ENCODE results near the gene NSUN3.

The NSUN3 gene

DNA sequence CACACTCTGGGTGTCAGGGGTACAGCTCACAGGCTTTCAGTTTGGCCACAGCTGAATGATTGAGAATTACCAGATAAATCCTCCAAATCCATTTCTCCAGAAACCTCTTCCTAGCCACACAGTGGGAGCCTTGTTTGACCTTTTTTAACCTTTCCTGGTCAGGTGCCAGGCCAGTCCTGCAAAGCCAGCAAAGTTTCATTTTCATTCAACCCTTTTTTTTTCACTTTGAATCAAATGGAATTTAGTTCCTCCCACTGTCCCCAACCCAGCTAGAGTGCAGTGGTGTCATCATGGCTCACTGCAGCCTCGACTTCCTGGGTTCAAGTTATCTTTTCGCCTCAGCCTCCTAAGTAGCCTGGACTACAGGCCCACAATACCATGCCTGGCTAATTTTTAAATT lies 67.8 kb downstream of the NSUN3 start:
- ATAC-seq = no peak

DNA sequence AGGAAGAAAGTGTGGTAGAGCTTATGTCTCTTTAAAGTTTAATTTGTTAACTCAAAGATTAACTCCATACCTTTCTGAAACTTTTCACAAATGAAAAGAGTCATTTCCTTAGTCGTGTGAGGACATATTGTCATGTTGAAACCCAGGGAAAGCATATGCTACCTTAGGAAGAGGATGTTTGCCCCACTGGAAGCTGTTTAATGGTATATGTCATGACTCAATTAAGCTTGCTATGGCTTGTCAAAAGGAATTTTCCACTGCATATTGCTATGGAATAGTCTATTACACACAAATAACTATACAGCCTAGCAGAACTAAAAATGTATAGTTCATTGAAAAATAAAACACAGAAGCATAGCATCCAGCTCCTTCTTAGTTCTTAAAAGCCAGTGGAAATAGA lies 69.9 kb downstream of the NSUN3 start:
- ATAC-seq = no peak

DNA sequence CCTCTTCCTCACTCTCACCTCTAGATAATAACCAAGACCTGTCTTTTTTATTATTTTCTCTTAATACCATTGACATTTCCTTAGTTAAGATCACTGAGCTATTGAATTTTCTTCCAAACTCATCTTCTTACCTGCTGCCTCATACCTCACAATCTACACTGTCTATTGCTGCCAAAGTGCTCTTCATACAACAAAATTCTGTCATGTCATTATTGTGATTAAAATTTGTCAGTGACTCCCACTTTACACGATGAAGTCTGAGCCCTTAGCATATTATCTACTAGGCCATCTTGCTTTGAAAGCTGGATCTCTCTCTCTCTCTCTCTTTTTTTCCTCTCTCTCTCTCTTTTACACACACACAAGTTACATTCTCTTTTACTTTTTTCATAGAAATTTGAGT lies 73.3 kb downstream of the NSUN3 start:
- no peak for ATAC-seq

DNA sequence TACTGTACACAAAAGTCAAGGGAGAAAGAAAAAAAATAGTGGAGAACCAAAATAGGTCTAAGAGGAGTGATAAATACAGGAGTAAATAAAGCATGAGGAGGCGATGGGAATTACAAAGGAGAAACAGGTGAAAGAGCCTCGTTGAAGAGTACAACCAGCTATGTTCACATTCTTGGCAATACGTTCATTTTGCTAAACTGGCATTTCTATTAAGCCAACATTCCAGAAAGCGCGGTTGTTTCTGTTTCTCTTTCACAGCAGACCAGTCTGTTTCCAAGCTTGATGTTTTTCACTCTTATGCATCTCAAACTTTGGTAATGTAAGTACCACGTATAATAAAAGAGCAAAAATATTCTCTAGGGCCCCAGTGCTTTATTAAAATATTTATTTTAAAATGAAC lies 74.5 kb downstream of the NSUN3 start:
- no peak for ATAC-seq

DNA sequence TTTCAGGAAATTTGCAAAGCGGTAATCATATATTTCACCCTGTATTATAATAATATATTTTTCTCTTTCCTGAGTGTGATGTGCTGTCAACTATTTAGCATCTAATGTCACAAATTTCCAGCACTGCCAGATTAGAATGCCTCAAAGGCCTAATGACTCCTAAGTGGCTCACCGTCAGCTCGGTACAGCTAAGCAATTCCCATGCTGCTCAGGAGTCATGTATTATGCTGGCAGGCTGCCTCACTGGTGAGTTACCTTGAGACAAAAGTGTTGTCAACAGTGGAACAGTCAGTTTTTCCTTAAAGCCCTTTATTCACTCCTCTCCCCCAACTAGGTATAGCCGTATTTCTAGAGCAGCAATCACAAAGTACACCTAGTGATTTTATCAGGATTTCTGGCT lies 83.6 kb downstream of the NSUN3 start:
- no peak for ATAC-seq

DNA sequence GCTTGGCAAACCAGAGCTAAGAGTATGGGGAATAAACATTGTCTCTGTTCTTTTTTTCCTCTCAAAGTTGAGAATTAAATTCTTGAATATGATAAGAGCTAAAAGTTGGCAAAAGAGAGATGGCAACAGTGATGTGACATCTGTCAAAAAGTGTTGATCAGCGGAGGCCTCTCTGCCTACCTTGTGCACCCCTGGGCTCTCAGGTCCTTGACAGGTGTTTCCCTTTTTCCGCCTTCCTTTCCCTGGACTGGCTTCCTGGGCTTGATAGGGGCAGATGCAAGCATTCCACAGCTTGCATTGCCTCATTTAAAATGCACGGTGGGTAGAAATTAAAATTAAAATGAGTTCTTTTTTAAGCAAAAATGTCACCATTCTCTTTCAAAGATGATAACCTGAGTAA lies 84.2 kb downstream of the NSUN3 start:
- no peak for ATAC-seq

DNA sequence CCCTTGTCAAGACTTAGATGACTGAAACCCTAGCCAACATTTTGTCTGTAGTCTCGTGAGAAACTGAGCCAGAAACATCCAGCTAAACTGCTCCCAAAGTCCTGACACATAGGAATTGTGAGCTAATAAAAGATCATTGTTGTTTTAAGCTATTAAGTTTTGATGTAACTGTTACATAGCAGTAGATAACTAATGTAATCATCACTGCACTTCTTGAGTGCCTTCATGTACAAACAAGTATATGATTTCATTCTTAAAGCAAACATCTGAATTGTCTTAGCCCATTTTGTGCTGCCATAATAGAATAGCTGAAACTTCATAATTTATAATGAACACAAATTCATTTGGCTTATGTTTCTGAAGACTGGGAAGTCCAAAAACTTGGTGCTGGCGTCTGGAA lies 87.3 kb downstream of the NSUN3 start:
- ATAC-seq = no peak

DNA sequence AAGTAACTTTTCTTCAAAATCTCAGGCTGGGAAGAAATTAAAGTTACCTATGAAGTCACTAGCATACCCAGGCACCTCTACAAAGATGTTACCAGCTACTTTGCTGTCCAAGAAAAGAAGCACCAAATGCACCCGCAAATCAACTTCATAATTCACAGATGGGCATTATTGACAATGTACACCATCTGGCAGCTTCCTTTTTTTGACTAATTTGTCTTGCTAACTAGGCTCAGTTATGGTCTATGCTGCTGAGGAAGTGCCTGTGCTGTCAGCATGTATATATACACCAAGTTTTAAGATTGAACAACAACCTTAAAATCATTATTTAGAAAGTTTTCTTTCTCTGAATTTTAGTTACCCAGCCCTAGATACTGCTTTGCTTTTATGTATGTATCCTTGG lies 93.8 kb downstream of the NSUN3 start:
- no peak for ATAC-seq

DNA sequence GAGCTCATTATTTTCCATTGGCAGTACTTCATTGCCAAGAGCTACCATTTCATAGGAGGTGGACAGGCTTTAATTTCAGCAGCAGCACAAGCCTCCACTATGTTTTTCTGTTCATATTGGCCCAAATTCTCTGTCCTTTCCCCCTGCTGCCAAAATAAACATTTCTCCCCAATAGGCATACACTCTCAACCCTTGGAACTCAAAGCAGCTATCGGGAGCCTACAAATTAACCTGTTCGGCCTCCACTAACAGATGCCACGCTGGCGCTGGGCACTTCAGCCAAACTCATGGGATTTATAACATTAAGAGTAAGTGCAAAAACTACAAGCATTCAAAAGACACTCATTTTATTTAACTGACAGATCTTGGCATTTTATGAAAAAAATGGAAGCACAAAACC lies 95.7 kb downstream of the NSUN3 start:
- no peak for ATAC-seq

DNA sequence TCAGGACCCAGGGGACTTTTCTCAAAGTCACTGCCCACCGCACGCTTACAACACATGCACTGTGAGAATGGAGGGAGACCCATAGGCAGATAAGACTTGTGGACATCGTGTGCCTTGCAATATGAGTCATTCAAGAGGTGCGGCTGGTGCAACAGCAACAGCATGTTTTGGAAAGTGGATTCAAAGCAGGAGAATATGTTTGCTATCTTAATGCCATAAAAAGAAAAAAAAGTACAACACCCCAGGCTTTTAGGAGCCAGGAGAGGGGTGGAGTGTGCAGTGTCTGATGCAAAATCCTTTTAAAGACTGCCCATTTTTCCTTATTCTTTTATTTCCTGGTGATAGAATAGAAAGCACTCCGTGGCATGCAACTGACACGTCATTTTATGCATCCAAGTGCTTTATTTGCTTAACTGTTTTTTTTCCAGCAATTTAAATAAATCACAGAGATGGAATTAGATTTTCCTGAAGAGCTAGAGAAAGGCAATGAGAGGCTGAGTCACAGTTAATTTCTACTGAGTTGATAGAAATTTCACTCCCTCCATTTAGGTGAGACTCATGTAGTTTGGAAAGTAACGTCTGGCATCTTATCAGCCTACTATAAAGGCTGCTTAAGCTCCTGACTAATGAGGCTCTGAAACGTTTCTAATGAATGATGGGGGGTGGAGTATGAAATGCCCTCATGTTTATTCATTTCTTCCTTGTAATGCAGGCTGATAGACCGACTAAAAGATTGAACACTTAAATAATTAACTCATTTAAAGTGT lies 96.4 kb downstream of the NSUN3 start:
- no peak for ATAC-seq

DNA sequence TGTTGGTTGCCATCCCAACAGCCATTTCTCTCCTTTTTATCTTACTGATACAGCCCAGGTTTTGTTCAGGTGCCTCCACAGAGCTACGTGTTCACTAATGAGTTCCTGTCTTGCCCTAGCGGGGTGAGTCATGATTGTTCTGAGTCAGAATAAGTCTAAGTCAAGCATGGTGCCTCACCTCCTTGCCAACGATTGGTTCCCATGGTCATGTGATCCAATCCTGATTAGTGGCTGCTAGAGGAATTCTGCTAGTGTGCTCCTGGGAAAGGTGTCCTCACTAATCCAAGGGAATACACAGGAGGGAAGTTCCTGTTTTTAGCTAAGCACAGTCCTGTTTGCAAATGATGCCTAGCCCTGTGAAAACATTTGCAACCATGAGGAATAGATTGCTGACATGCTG lies 99.8 kb downstream of the NSUN3 start:
- ATAC-seq = peak; percentile 76 to 82

DNA sequence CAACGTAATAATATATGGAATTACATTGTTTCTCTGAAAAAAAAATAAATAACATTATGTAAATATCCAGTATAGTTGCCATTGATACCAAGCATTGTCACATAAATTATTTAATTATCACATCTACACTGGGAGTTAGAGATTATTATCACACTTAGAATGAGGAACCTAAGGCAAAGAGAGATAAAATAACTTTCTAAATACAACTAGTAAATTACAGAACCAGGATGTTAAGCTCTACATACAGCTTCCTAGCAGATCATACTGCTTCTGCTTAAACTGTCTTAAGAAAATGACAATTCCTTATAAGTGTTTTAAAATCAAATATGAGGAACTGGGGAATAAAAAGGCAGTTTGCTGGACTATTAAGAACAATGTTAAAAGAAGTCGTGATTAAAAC lies 104.5 kb downstream of the NSUN3 start:
- ATAC-seq = no peak

DNA sequence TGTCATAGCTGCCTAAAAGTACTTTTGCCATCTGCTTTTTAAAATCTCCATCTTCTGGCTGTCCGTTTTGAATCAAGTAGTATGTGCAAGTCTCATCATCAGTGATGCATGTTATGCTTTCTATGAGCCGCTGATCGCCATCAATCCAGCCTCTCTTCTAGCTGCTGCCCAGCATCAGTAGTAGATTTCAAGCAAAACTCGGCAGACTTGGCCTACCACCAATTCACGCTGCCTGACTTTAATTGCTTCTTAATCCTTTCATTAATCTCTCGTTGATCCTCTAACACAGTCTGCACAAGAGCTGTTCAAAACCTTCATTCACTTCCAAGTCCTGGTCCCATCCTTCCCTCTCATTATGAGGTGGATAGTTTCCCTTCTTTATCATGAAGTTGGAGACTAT lies 104.9 kb downstream of the NSUN3 start:
- ATAC-seq = no peak

DNA sequence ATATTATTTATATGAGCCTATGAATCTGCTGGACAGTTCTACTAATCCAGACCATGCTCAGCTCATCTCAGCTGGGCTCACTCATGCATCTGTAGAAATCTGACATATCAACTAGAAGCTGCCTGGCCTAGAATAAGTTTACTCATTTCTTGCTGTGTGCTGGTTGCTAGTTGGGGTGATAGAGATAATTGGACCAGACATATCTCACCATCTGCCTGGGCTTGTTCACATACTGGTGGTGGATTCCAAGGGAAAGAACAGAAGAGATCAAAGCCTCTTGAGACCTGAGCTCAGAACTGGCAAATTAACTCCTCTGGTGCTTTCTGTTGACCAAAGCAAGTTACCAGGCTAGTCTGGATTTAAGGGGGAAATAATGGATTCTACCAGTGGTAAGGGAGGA lies 109.1 kb downstream of the NSUN3 start:
- no peak for ATAC-seq

DNA sequence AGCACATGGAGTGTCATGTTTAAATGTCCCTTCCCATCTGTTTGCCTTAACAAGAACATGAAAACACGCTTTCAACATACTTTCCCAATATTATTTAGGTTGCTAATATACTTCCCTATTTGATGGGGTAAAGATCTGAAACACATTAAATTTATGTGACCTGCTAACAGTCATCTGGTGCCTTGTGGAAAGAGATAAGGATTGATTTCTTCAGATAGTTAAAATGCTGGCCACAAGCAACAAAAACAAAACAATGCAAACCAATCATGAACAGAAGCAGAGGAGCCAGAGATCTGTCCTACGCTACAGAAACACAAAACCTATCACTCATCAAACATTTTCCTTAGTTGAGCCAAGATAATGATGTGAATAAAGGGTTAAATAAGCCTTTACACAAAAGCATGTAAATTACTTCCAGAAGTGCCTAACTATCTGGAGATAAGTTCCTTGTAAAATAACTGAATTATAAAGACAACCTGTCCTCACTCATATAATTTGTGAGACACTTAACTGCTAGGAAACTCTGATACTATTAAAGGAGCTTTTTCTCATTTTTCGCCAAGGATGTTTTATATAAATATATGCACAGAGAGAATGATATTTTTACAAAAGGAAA lies 109.9 kb downstream of the NSUN3 start:
- ATAC-seq = no peak

DNA sequence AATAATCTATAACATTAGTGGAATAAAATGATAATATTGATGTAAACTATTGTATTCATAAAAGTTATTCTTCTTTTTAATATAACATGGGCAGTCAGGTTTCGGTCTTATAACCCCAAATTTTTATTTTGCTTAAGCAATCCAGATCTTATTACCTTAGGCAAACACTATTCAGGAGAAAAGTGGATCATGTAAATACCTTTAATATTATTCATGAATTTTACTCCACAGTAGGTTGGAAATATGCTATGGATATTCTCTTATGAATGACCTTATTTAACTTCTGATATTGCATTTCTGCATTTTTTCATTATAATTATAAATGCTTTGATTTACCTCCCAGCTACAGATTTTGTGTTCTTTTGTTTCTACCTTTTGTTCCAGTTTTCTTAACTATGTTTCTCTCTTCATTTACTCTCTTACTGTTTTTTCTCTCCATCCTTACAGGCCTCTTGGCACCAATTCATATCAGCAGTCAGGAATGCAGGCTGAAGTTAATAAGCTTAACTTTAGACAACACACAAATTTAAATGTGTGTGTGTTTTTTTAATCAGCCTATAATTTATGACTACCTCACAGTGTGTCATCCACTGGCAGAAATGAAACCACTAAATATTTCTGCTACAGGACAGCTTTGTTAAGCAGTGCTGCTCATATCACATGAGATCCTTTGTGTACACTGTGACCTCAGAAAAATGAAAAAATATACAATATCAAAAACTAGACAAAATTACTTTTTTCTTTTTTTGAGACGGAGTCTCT lies 111.0 kb downstream of the NSUN3 start:
- no peak for ATAC-seq

DNA sequence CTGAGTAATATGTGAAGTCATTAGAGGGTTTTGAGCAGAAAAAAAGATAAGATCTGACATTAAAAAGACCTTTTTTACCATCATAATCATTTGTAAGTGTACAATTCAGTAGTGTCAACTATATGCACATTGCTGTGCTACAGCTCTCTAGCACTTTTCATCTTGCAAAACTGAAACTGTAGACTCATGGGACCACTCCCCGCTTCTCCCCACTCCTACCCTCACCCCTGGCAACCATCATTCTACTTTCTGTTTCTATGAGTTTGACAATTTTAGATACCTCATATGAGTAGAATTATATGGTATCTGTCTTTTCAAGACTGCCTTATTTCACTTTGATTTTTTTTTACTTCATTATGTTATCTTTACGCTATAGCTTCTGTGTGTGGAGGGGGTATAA lies 112.8 kb downstream of the NSUN3 start:
- peak in 1 of 2 donors; percentile 25 for ATAC-seq

DNA sequence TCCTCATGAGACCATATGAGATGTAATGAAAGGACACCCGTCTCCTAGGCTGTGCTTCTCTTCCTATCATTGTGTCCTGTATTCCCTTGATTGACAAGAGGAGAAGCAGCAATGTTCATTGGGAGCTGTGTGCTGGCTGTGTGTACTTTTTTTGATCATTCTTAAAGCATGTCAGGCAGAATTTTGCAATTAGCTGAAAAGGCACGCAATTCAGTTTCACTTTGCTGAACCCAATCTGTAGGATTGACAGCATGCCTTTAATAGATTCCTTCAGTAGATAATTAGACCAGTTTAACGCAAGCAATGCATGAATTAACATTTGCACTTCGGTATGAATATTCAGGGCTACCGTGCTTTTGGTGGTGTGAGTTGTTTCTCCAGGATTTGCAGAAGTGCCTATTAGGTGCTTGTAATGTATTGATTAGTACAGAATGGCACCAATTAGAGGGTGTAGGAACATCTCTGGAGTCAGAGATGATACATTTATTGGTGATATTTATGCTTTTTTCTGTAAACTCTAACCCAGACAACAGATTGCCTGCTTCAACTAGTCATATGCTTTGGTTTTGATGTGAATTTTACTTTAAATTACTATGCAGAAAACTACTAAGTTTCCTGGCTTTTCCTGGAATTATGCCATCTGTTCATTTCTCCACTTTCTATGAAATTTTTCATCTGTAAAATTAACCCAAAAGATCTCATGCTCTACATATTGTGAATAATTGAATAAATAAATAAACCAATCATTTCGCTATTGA lies 114.3 kb downstream of the NSUN3 start:
- no peak for ATAC-seq

All from activated CD4-positive, CD25-positive, alpha-beta regulatory T cell treated with anti-CD3 and anti-CD28 coated beads, Interleukin-2, amount 50 U/mL, for 24 hours (primary cell).